ENCODE data around the gene FUT2. TPM values are rescaled to one million over a fixed set of nuclear protein-coding genes. Genes with fewer than 3 reads are reported as not detected.
"Not testable (repeated sequence)": the region's sequence is repeated elsewhere in the genome, so short reads cannot be mapped to it uniquely, and the experiment has no call there.

The FUT2 gene
- polyA plus RNA-seq, 3 donors from 2014 or later, result 0.21 TPM; not detected in 2

DNA sequence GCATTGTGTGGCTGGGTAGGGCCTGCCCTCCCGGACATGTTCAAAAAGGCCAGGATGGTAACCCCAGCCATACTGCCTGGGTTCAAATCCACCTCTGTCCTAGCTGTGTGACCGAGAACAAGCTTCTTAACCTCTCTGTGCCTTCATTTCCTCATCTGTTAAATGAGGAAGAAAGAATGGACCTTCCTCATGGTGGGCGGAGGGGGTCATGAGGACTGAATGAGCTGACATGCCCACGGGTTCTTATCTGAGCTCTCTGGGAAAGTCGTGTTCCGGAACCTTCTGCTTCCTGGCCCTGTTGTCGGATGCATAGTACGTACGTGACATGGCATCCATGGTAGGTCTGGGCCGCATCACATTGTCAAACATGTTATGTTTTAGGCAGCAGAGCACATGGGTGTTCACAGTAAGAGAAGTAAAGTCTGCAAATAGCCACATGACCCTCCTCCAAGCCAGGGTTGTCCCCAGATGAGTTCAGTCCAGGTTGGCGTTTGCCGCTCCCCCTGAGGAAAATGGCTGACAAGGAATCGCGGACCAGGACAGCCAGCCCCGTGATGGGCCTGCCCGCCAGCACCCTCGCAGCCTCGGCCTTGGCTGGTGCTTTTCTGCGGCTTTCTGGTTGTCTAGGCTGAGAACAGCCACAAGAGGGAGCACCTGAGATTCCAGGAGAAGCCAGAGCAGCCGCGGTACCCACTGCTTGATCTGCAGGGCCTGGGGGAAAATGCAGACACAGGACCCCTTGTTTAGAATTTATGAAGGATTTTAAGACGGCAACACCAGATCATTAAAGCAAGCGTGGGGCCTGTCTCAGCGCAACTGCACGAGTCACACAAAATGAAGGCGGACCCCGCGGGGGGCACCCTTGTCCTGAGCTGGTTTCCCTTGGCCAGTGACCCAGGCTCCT, 20.6 kb upstream of the FUT2 start:
- Mint-ChIP-seq H3K4me3 (no peak overlapping the region), H3K27ac (peak overlapping the region in 2 of 6 donors; percentile 18 to 67), H3K4me1 (peaks cover 5 to 8% of the 10 kb centered on the region in 2 donors), H3K27me3 (ENCODE audit: low read depth in 3 of 3) (peaks cover 0 to 3% (median 3%) of the 10 kb centered on the region in 3 donors), H3K9me3 (no peaks in the 10 kb centered on the region), H3K36me3 (no peaks in the 10 kb centered on the region)
- peak; percentile 65 to 76 (median 66) for DNase-seq

DNA sequence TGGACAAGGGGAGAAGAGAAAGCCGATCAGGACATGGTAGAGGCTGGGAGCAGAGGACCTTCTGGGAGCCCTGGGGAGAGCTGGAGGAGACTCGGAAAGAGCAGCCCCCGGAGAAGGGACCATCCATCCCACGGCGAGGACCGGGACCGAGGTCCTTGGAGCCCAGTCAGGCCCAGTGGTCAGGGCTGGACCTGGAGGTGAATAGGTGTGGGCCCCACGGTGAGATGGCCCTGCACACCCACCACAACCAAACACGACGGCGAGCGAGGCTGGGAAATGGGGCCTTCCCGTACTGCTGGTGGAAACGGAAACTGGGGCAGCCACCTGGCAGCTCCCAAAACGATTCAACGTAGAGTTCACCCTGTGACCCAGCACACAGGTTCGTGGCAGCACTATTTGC, 19.3 kb upstream of the FUT2 start:
- Mint-ChIP-seq H3K27me3 (ENCODE audit: low read depth in 3 of 3) (peaks cover 0 to 3% (median 3%) of the 10 kb centered on the region in 3 donors), H3K9me3 (no peaks in the 10 kb centered on the region), H3K27ac (no peak overlapping the region), H3K4me1 (peaks cover 8% of the 10 kb centered on the region in 2 donors), H3K4me3 (no peak overlapping the region), H3K36me3 (no peaks in the 10 kb centered on the region)
- no peak for DNase-seq

DNA sequence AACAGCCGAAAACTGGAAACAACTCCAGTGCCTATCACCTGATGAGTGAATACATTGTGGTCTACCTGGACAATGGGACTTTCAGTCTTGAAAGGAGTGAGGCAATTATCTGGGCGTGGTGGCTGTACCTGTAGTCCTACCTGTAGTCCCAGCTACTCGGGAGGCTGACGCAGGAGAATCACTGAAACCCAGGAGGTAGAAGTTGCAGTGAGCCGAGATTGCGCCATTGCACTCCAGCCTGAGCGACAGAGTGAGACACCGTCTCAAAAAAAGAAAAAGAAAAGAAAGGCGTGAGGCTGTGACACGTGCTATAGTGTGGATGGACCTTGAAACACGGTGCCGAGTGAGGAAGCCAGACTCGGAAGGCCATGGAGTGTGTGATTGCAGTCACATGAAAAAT, 18.9 kb upstream of the FUT2 start:
- Mint-ChIP-seq H3K4me1 (peaks cover 8% of the 10 kb centered on the region in 2 donors), H3K36me3 (no peaks in the 10 kb centered on the region), H3K4me3 (no peak overlapping the region), H3K9me3 (no peaks in the 10 kb centered on the region), H3K27ac (peak overlapping the region in 2 of 6 donors; percentile 3 to 49), H3K27me3 (ENCODE audit: low read depth in 3 of 3) (peaks cover 0 to 3% (median 3%) of the 10 kb centered on the region in 3 donors)
- DNase-seq, result no peak

DNA sequence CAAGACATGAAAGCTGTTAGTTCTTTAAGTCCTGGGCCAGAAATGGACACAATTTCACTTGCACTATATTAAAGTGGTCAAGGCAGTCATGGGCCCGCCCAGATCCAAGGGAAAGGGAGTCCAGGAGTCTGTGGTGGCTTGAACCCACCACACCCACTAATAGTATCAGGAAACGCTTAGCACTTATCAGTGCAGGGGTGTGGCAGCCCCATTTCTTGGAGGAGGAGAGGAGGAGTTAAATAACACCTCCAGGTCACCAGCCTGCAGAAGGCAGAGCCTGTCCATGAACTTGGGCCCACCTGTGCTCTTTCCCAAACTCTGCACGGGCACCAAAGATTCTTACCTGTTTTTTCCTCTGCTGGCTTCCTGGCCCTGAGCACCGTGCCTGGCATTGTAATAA, 17.6 kb upstream of the FUT2 start:
- no peak overlapping the region for H3K27ac Mint-ChIP-seq
- no peak overlapping the region for H3K4me3 Mint-ChIP-seq
- DNase-seq, result no peak
- H3K27me3 Mint-ChIP-seq (ENCODE audit: low read depth in 3 of 3), result peaks cover 0 to 3% (median 0%) of the 10 kb centered on the region in 3 donors
- H3K36me3 Mint-ChIP-seq, result no peaks in the 10 kb centered on the region
- H3K9me3 Mint-ChIP-seq, result no peaks in the 10 kb centered on the region
- peaks cover 8% of the 10 kb centered on the region in 2 donors for H3K4me1 Mint-ChIP-seq

DNA sequence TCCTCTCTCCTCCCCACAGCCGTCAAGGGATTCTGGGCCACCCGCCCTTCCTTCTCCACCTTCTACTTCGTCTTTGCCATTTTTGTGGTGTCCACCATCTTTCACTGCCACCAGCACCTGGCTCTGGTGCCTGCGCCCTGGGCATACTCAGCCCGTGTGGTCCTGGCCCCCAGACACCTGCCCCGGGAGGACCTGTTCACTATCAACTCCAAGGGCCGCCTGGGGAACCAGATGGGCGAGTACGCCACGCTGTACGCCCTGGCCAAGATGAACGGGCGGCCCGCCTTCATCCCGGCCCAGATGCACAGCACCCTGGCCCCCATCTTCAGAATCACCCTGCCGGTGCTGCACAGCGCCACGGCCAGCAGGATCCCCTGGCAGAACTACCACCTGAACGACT, 15.8 kb upstream of the FUT2 start:
- H3K4me3 Mint-ChIP-seq; H3K9me3 Mint-ChIP-seq; H3K36me3 Mint-ChIP-seq; H3K4me1 Mint-ChIP-seq; H3K27ac Mint-ChIP-seq; H3K27me3 Mint-ChIP-seq (ENCODE audit: low read depth in 3 of 3); DNase-seq: not testable (repeated sequence)

DNA sequence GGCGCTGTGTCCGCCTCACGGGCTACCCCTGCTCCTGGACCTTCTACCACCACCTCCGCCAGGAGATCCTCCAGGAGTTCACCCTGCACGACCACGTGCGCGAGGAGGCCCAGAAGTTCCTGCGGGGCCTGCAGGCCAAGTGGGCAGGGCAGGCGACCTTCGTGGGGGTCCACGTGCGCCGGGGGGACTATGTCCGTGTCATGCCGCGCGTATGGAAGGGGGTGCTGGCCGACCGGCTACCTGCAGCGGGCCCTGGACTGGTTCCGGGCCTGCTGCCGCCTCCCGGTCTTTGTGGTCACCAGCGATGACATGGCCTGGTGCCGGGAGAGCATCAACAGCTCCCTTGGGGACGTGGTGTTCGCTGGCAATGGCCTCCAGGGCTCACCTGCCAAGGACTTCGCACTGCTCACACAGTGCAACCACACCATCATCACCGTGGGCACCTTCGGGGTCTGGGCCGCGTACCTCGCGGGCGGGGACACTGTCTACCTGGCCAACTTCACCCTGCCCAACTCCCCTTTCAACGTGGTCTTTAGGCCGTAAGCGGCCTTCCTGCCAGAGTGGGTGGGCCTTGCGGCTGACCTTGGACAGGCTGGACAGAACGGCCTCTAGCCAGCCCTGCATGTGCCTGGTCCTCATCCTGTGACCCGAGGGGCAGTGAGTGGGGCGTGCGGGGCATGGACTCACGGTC, 15.2 kb upstream of the FUT2 start:
- no peaks in the 10 kb centered on the region for H3K27me3 Mint-ChIP-seq (ENCODE audit: low read depth in 3 of 3)
- no peak for DNase-seq
- no peaks in the 10 kb centered on the region for H3K36me3 Mint-ChIP-seq
- peaks cover 1 to 2% of the 10 kb centered on the region in 2 donors for H3K4me1 Mint-ChIP-seq
- no peaks in the 10 kb centered on the region for H3K9me3 Mint-ChIP-seq
- H3K27ac Mint-ChIP-seq, result no peak overlapping the region
- H3K4me3 Mint-ChIP-seq, result no peak overlapping the region

DNA sequence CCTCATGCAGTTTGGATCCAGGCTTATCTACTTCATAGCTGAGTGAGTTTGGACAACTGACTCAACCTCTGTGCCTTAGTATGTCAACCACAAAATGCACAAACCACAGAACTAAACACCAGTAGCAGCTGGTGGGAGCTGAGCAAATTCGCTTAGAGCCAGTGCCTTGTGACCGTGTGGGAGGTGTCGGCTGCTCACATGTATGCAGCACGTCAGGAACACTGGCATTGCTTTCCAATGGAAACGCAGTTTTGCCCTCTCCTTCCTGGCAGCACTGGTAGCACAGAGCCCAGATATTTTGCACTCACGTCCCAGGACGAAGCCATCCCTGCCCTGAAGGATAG, 14.7 kb upstream of the FUT2 start:
- no peak for DNase-seq
- Mint-ChIP-seq H3K27ac (no peak overlapping the region), H3K27me3 (ENCODE audit: low read depth in 3 of 3) (no peaks in the 10 kb centered on the region), H3K4me1 (peaks cover 0 to 2% of the 10 kb centered on the region in 2 donors), H3K9me3 (no peaks in the 10 kb centered on the region), H3K4me3 (no peak overlapping the region), H3K36me3 (no peaks in the 10 kb centered on the region)

DNA sequence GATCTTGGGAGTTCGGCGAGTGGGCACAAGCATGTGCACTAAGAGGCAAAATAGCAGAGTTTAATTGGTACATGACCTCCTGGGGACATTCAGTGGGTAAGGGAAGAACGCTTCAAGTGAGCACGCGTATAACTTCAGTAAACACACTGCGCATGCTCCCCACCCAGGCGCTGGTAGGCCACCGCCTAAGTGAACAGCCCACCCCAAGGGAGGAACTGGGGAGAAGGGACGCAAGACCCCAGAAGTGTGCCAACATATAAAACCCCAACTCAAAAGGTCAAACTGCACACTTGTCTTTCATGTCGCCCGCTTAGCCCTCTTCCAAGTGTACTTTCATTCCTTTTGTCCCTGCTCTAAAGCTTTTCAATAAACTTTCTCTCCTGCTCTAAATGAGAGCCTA, 12.4 kb upstream of the FUT2 start:
- no peak for DNase-seq
- H3K4me3 Mint-ChIP-seq, result peak overlapping the region in 2 of 5 donors; percentile 13 to 18
- H3K27ac Mint-ChIP-seq, result no peak overlapping the region
- no peaks in the 10 kb centered on the region for H3K36me3 Mint-ChIP-seq
- no peaks in the 10 kb centered on the region for H3K27me3 Mint-ChIP-seq (ENCODE audit: low read depth in 3 of 3)
- H3K9me3 Mint-ChIP-seq, result no peaks in the 10 kb centered on the region
- H3K4me1 Mint-ChIP-seq, result peaks cover 0 to 2% of the 10 kb centered on the region in 2 donors

DNA sequence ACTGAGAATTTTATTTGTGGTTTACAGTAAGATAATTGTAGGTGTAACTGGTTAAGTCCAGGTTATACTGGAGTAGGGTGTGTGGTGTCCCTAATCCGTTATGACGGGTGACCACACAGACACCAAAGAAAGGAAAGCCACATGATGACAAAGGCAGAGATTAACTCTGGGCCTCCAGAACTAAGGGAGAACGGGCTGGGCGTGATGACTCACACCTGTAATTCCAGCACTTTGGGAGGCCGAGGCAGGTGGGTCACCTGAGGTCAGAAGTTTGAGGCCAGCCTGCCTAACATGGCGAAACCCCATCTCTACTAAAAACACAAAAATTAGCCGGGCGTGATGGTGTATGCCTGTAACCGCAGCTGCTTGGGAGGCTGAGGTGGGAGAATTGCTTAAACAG, 10.2 kb upstream of the FUT2 start:
- H3K27ac Mint-ChIP-seq, result no peak overlapping the region

DNA sequence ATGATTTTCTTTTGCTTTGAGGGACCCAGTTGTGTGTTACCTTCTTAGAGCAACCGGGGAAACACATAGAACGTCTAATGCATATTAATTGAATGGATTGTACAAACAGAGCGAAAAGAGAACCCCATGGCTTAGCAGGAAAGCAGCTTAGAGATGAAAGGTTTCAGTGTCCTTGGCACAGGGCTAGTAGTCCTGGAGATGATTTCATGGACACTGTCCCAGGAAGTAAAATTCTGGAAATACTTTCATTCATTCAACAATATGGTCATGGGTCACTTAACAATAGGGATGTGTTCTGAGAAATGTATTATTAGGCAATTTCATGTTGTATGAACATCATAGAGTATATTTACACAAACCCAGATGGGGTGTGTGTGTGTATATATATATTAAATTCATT, 9.7 kb upstream of the FUT2 start:
- H3K27ac Mint-ChIP-seq, result no peak overlapping the region
- no peak for DNase-seq
- no peak overlapping the region for H3K4me3 Mint-ChIP-seq
- no peaks in the 10 kb centered on the region for H3K27me3 Mint-ChIP-seq (ENCODE audit: low read depth in 3 of 3)
- no peaks in the 10 kb centered on the region for H3K9me3 Mint-ChIP-seq
- H3K4me1 Mint-ChIP-seq, result peaks cover 0 to 1% of the 10 kb centered on the region in 2 donors
- H3K36me3 Mint-ChIP-seq, result no peaks in the 10 kb centered on the region

More for the DNA sequence above, 10.2 kb upstream of the FUT2 start:
- DNase-seq, result no peak
- no peak overlapping the region for H3K4me3 Mint-ChIP-seq
- H3K36me3 Mint-ChIP-seq, result no peaks in the 10 kb centered on the region
- H3K9me3 Mint-ChIP-seq, result no peaks in the 10 kb centered on the region
- H3K27me3 Mint-ChIP-seq (ENCODE audit: low read depth in 3 of 3), result no peaks in the 10 kb centered on the region
- H3K4me1 Mint-ChIP-seq, result peaks cover 0 to 2% of the 10 kb centered on the region in 2 donors

DNA sequence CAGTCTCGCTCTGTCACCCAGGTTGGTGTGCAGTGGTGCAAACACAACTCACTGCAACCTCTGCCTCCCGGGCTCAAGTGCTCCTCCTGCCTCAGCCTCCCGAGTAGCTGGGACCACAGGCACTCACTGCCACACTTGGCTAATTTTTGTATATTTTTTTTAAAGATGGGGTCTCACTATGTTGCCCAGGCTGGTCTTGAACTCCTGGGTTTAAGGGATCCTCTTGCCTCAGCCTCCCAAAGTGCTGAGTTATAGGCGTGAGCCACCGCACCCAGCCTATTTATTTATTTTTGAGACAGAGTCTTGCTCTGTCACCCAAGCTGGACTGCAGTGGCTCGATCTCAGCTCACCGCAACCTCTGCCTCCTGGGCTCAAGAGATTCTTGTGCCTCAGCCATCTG, 9.1 kb upstream of the FUT2 start:
- H3K4me3 Mint-ChIP-seq; H3K36me3 Mint-ChIP-seq; H3K9me3 Mint-ChIP-seq; H3K27me3 Mint-ChIP-seq (ENCODE audit: low read depth in 3 of 3); H3K4me1 Mint-ChIP-seq; DNase-seq; H3K27ac Mint-ChIP-seq: not testable (repeated sequence)

DNA sequence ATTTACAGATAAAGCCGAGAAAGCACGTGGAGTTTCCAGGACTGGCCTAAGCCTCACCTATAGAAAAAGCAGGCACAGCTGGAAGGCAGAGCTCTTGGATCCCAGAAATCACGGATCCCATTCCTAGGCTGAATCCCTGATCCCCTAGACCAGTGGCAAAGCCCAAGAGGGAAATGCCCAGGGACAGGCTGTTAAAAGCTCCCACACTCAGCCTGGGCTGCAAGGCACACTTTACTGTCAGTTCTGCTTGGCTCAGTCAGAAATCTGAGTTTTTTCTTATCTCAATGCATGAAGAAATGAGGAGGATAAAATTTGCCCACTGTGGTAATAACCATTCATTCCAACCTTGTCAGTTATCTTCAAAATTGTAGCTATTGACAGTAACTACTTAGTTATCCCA, 8.0 kb upstream of the FUT2 start:
- Mint-ChIP-seq H3K4me1 (no peaks in the 10 kb centered on the region), H3K27ac (no peak overlapping the region), H3K36me3 (no peaks in the 10 kb centered on the region), H3K4me3 (no peak overlapping the region), H3K9me3 (no peaks in the 10 kb centered on the region), H3K27me3 (ENCODE audit: low read depth in 3 of 3) (no peaks in the 10 kb centered on the region)
- DNase-seq, result no peak

DNA sequence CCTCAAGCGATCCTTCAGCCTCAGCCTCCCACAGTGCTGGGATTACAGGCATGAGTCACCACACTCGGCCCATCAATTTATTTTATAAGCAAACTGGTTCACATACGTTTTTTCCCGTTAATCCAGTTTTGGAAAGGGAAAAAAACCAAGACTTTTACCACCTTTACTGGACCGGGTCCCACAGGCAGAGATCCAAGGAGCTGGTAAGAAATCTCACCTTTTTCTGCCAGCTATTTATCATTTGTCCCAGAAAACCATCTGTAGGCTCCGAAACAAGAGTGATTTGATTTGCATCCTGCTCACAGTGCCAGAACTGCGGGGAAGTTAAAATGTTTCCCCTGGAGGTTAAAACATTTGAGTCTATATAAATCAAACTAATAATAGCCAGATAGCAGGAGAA, 6.3 kb upstream of the FUT2 start:
- H3K9me3 Mint-ChIP-seq, result no peaks in the 10 kb centered on the region
- no peak overlapping the region for H3K27ac Mint-ChIP-seq
- no peak overlapping the region for H3K4me3 Mint-ChIP-seq

DNA sequence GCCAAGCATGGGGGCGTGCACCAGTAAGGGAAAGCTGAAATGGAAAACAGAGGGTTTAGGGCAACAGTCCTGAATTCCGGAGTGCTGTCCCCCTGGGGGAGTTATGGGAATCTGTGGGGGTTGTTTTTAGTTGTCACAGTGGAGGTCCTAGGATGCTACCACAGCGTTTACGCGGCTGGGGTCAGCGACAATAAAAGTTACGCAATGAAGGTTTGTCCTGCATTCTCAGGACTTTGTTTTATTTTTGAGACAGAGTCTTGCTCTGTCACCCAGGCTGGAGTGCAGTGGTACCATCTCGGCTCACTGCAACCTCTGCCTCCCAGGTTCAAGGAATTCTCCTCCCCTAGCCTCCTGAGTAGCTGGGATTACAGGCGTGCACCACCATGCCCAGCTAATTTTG, 2.1 kb upstream of the FUT2 start:
- DNase-seq; H3K27ac Mint-ChIP-seq; H3K9me3 Mint-ChIP-seq; H3K27me3 Mint-ChIP-seq (ENCODE audit: low read depth in 3 of 3); H3K36me3 Mint-ChIP-seq; H3K4me3 Mint-ChIP-seq; H3K4me1 Mint-ChIP-seq: not testable (repeated sequence)

More for the DNA sequence above, 6.3 kb upstream of the FUT2 start:
- H3K27me3 Mint-ChIP-seq (ENCODE audit: low read depth in 3 of 3), result peaks cover 0 to 3% (median 0%) of the 10 kb centered on the region in 3 donors
- DNase-seq, result no peak
- H3K4me1 Mint-ChIP-seq, result no peaks in the 10 kb centered on the region
- H3K36me3 Mint-ChIP-seq, result no peaks in the 10 kb centered on the region

Measured in immature natural killer cell (primary cell).